Neural progenitor cell (in vitro differentiated cells): ENCODE measurements around the gene UGGT1. TPM values are rescaled to one million over a fixed set of nuclear protein-coding genes. Genes with fewer than 3 reads are reported as not detected.

Experiments
- DNase-seq: peaks from one replicate; pipeline ENCODE4 v3.0.0-alpha.2; 2016; ENCODE audit warnings: low spot score
- H2AFZ ChIP-seq: fragments of 200-600 bp; sonication (generic); replicated peaks from 2 replicates; pipeline ENCODE4 v1.6.1; 2016; ENCODE audit warnings: antibody characterized with exemption
- H3F3A ChIP-seq: fragments of 200-600 bp; sonication (generic); 2 replicates; pipeline ENCODE4 v1.6.1; 2016; ENCODE audit warnings: antibody characterized with exemption, low read depth
- H3K27ac ChIP-seq: fragments of 200-600 bp; sonication (generic); 2 replicates; pipeline ENCODE4 v1.5.1; 2016; ENCODE audit warnings: mild to moderate bottlenecking
- H3K27me3 ChIP-seq: fragments of 200-600 bp; sonication (generic); 2 replicates; pipeline ENCODE4 v1.6.1; 2016; ENCODE audit warnings: mild to moderate bottlenecking, moderate library complexity
- H3K36me3 ChIP-seq: fragments of 200-600 bp; sonication (generic); 2 replicates; pipeline ENCODE4 v1.5.1; 2016
- H3K4me1 ChIP-seq: fragments of 200-600 bp; sonication (generic); 2 replicates; pipeline ENCODE4 v1.6.1; 2016; ENCODE audit warnings: mixed run types
- H3K4me2 ChIP-seq: fragments of 200-600 bp; sonication (generic); 2 replicates; pipeline ENCODE4 v1.6.1; 2016
- H3K4me3 ChIP-seq: fragments of 200-600 bp; sonication (generic); 2 replicates; pipeline ENCODE4 v1.5.1; 2016
- H3K79me2 ChIP-seq: fragments of 200-600 bp; sonication (generic); 2 replicates; pipeline ENCODE4 v1.6.1; 2016; ENCODE audit warnings: low read depth
- H3K9ac ChIP-seq: fragments of 200-600 bp; sonication (generic); 2 replicates; pipeline ENCODE4 v1.6.1; 2016
- H3K9me3 ChIP-seq: fragments of 200-600 bp; sonication (generic); 2 replicates; pipeline ENCODE4 v1.5.1; 2016; ENCODE audit warnings: low read depth
- H4K20me1 ChIP-seq: fragments of 200-600 bp; sonication (generic); 2 replicates; pipeline ENCODE4 v1.6.1; 2016; ENCODE audit warnings: low read depth
- H3K27ac Mint-ChIP-seq: 3 replicates; pipeline ENCODE4 v1.8.0; 2021; ENCODE audit warnings: mixed read lengths
- H3K27me3 Mint-ChIP-seq: 2 replicates; pipeline ENCODE4 v1.8.0; 2022; ENCODE audit warnings: low read depth, mild to moderate bottlenecking, inconsistent platforms, moderate library complexity, mixed read lengths; ENCODE audit not compliant: insufficient read depth
- H3K36me3 Mint-ChIP-seq: 3 replicates; pipeline ENCODE4 v1.8.0; 2021; ENCODE audit warnings: mixed read lengths
- H3K4me1 Mint-ChIP-seq: 3 replicates; pipeline ENCODE4 v1.8.0; 2021; ENCODE audit warnings: mixed read lengths
- H3K4me3 Mint-ChIP-seq: 3 replicates; pipeline ENCODE4 v1.8.0; 2021; ENCODE audit warnings: mild to moderate bottlenecking, moderate library complexity, mixed read lengths
- H3K9me3 Mint-ChIP-seq: 3 replicates; pipeline ENCODE4 v1.8.0; 2020; ENCODE audit warnings: mixed read lengths
- EZH2 ChIP-seq: fragments of 200-600 bp; sonication (generic); IDR thresholded peaks from 2 replicates; pipeline ENCODE4 v1.6.1; 2017; ENCODE audit warnings: antibody characterized with exemption, mild to moderate bottlenecking, moderate library complexity
- EZH2phosphoT487 ChIP-seq: fragments of 200-600 bp; sonication (generic); IDR thresholded peaks from 2 replicates; pipeline ENCODE4 v1.6.1; 2017; ENCODE audit warnings: antibody characterized with exemption
- total RNA-seq: library from RNA; depleted of rRNA; stranded (reverse); fragments of >200 nt; gene quantifications from 2 replicates; pipeline ENCODE4 v1.2.3, GENCODE V29; 2015; ENCODE audit warnings: low replicate concordance
- TF ChIP-seq, protein P1 (sequence below): fragments of 200-600 bp; sonication (generic); IDR thresholded peaks from 2 replicates; pipeline ENCODE4 v1.5.1; 2017; ENCODE audit warnings: antibody characterized with exemption, mild to moderate bottlenecking

The UGGT1 gene
- total RNA-seq, 1 donor from 2014 or later = 56.3 TPM

DNA sequence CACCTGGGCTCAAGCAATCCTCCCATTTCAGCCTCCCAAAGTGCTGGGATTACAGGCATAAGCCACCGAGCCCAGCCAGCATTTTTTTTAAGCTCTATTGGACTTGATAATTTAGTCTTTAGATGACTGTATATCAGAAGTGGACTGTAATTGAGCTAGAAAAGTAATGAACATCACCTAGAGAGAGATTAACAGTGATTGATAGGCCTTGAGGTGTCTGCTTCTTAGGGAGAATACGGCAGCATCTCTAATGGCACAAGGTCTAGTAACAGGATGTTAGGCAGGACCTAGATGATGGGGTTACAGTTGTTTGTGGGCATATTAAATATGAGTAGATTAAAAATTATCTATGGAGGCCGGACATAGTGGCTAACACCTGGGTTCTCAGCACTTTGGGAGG, 17.7 kb upstream of the UGGT1 start:
- peaks cover 4% of the 10 kb centered on the region for H3K27me3 Mint-ChIP-seq
- no peaks in the 10 kb centered on the region for H3K79me2 ChIP-seq
- H3K36me3 Mint-ChIP-seq = no peaks in the 10 kb centered on the region
- no peaks in the 10 kb centered on the region for H3F3A ChIP-seq
- H3K4me1 ChIP-seq = no peaks in the 10 kb centered on the region
- no peak overlapping the region for H3K27ac Mint-ChIP-seq
- H3K4me1 Mint-ChIP-seq = no peaks in the 10 kb centered on the region
- H3K4me2 ChIP-seq = no peak overlapping the region
- H3K4me3 Mint-ChIP-seq = no peak overlapping the region
- no peaks in the 10 kb centered on the region for H3K36me3 ChIP-seq
- no peaks in the 10 kb centered on the region for H4K20me1 ChIP-seq
- no peak overlapping the region for H3K9ac ChIP-seq
- H3K27ac ChIP-seq = no peak overlapping the region
- no peaks in the 10 kb centered on the region for H3K9me3 Mint-ChIP-seq
- no peaks in the 10 kb centered on the region for H3K9me3 ChIP-seq
- H3K27me3 ChIP-seq = no peaks in the 10 kb centered on the region
- no peak overlapping the region for H2AFZ ChIP-seq
- H3K4me3 ChIP-seq = no peak overlapping the region
- no peak for DNase-seq
- no peak for TF ChIP-seq EZH2
- no peak for TF ChIP-seq EZH2phosphoT487
- TF ChIP-seq, protein P1, sequence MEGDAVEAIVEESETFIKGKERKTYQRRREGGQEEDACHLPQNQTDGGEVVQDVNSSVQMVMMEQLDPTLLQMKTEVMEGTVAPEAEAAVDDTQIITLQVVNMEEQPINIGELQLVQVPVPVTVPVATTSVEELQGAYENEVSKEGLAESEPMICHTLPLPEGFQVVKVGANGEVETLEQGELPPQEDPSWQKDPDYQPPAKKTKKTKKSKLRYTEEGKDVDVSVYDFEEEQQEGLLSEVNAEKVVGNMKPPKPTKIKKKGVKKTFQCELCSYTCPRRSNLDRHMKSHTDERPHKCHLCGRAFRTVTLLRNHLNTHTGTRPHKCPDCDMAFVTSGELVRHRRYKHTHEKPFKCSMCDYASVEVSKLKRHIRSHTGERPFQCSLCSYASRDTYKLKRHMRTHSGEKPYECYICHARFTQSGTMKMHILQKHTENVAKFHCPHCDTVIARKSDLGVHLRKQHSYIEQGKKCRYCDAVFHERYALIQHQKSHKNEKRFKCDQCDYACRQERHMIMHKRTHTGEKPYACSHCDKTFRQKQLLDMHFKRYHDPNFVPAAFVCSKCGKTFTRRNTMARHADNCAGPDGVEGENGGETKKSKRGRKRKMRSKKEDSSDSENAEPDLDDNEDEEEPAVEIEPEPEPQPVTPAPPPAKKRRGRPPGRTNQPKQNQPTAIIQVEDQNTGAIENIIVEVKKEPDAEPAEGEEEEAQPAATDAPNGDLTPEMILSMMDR = no peak

DNA sequence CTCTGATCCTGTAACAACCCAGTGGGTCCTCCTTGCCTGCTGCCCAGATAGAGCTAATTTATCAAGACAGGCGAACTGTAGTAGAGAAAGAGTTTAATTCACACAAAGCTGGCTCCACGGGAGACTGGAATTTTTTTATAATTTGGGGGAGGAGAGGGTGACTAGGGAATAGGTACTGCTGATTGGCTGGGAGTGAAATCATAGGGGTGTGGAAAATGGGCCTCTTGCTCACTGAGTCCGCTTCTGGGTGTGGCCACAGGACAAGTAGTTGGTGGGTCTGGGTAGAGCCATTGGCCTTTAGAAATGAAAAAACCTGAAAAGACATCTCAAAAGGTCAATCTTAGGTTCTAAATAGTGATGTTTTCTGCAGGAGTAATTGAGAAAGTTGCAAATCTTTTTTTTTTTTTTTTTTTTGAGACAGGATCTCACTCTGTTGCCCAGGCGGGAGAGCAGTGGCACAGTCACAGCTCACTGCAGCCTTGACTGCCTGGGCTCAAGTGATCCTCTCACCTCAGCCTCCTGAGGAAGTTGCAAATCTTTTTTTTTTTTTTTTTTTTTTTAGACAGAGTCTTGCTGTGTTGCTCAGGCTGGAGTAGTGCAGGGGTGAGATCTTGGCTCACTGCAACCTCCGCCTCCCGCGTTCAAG, 14.4 kb upstream of the UGGT1 start:
- no peak for TF ChIP-seq EZH2phosphoT487
- TF ChIP-seq EZH2 = no peak
- TF ChIP-seq, protein P1 = no peak
- H3K36me3 ChIP-seq = no peaks in the 10 kb centered on the region
- no peaks in the 10 kb centered on the region for H3K36me3 Mint-ChIP-seq

DNA sequence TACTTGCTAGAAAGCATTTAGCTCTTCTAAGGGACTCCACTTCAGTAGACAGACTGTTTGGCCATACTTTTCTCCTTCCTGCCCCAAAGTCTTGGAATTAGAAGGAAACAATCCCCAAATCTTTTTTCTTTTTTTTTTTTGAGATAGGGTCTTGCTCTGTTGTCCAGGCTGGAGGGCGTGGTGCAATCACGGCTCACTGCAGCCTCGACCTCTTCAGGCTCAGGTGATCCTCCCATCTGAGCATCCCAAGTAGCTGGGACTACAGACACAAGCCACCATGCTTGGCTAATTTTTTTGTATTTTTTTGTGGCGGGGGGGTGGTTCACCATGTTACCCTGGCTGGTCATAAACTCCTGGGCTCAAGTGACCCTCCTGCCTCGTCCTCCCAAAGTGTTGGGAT, 6.2 kb upstream of the UGGT1 start:
- Mint-ChIP-seq H3K9me3 (no peaks in the 10 kb centered on the region), H3K27ac (no peak overlapping the region), H3K36me3 (no peaks in the 10 kb centered on the region), H3K4me3 (no peak overlapping the region), H3K4me1 (peaks cover 4% of the 10 kb centered on the region), H3K27me3 (peaks cover 4% of the 10 kb centered on the region)
- Histone ChIP-seq H3K27ac (no peak overlapping the region), H3K4me3 (no peak overlapping the region), H3F3A (peaks cover 5% of the 10 kb centered on the region), H4K20me1 (no peaks in the 10 kb centered on the region), H3K27me3 (no peaks in the 10 kb centered on the region), H3K36me3 (no peaks in the 10 kb centered on the region), H3K9ac (no peak overlapping the region), H2AFZ (no peak overlapping the region), H3K79me2 (no peaks in the 10 kb centered on the region), H3K9me3 (no peaks in the 10 kb centered on the region), H3K4me2 (no peak overlapping the region), H3K4me1 (no peaks in the 10 kb centered on the region)
- no peak for DNase-seq
- TF ChIP-seq EZH2 (no peak), EZH2phosphoT487 (no peak)
- TF ChIP-seq, protein P1 = no peak

More for the DNA sequence above, 14.4 kb upstream of the UGGT1 start:
- H4K20me1 ChIP-seq = no peaks in the 10 kb centered on the region
- no peak for DNase-seq
- H3F3A ChIP-seq = no peaks in the 10 kb centered on the region
- Mint-ChIP-seq H3K27ac (no peak overlapping the region), H3K4me3 (no peak overlapping the region), H3K4me1 (no peaks in the 10 kb centered on the region), H3K27me3 (peaks cover 4% of the 10 kb centered on the region), H3K9me3 (no peaks in the 10 kb centered on the region)
- no peaks in the 10 kb centered on the region for H3K9me3 ChIP-seq
- no peak overlapping the region for H3K4me2 ChIP-seq
- H3K4me1 ChIP-seq = no peaks in the 10 kb centered on the region
- H3K79me2 ChIP-seq = no peaks in the 10 kb centered on the region
- no peak overlapping the region for H3K27ac ChIP-seq
- H3K4me3 ChIP-seq = no peak overlapping the region
- H3K27me3 ChIP-seq = no peaks in the 10 kb centered on the region
- no peak overlapping the region for H2AFZ ChIP-seq
- H3K9ac ChIP-seq = no peak overlapping the region
